T-cell (primary cell): Measurements from ENCODE around the gene ANKRD44. TPM values are rescaled to one million over a fixed set of nuclear protein-coding genes. Genes with fewer than 3 reads are reported as not detected.
"Not testable (repeated sequence)": the region's sequence is repeated elsewhere in the genome, so short reads cannot be mapped to it uniquely, and the experiment has no call there.

Experiments used
- ATAC-seq, 4 experiments: fragments of 200-7000 bp in 3 of 4; fragments of 150-1000 bp in 1 of 4; cut with Tn5 transposase; replicated peaks in 1 of 4; 1 replicate in 3 of 4; 2 replicates in 1 of 4; pipeline ENCODE4 v1.10.0; 2021; ENCODE audit warnings: moderate library complexity in 3 of 4, mild to moderate bottlenecking in 2 of 4, moderate number of reproducible peaks in 1 of 4
- CTCF ChIA-PET, 2 donors: fragments of 300-600 bp; sonication (Branson Sonifier 250); formaldehyde crosslinking; loops; one replicate each; lab custom pipeline; 2022; ENCODE audit warnings: antibody characterized with exemption in 2 of 2; lab: Charles Lee
- POLR2A ChIA-PET, 2 donors: fragments of 300-600 bp; sonication (Branson Sonifier 250); formaldehyde crosslinking; loops; one replicate each; lab custom pipeline; 2022; ENCODE audit warnings: antibody characterized with exemption in 2 of 2; lab: Charles Lee
- DNase-seq, 35 experiments: peaks; one replicate each; pipeline versions ENCODE4 v3.0.0 to v3.0.0-alpha.2; 2013 to 2023
- H3K27ac ChIP-seq: one replicate; pipeline ENCODE4 v1.5.1; 2013; ENCODE audit warnings: low read length
- H3K27me3 ChIP-seq, 2 experiments: replicated peaks in 1 of 2; 1 replicate in 1 of 2; 2 replicates in 1 of 2; pipeline versions ENCODE4 v1.6.1 to v1.7.0; 2013; ENCODE audit warnings: low read length in 1 of 2, mixed read lengths in 1 of 2; ENCODE audit not compliant: control insufficient read depth in 2 of 2, insufficient read depth in 2 of 2; ENCODE audit errors: extremely low read depth in 1 of 2
- H3K36me3 ChIP-seq, 2 donors: 1 replicate in 1 of 2; 2 replicates in 1 of 2; pipeline versions ENCODE4 v1.6.1 to v1.7.0; 2013; ENCODE audit warnings: low read length in 1 of 2; ENCODE audit not compliant: control insufficient read depth in 2 of 2, insufficient read depth in 1 of 2; ENCODE audit errors: extremely low read depth in 1 of 2
- H3K4me1 ChIP-seq, 2 experiments: 1 replicate in 1 of 2; 2 replicates in 1 of 2; pipeline versions ENCODE4 v1.6.1 to v1.7.0; 2013; ENCODE audit warnings: low read length in 2 of 2, mixed read lengths in 1 of 2; ENCODE audit not compliant: insufficient read depth in 2 of 2, control insufficient read depth in 1 of 2; ENCODE audit errors: extremely low read depth in 1 of 2
- H3K4me3 ChIP-seq, 2 donors: 1 replicate in 1 of 2; 2 replicates in 1 of 2; pipeline versions ENCODE4 v1.5.1 to v1.7.0; 2013; ENCODE audit warnings: mild to moderate bottlenecking in 2 of 2, low read length in 1 of 2, moderate library complexity in 1 of 2; ENCODE audit not compliant: control insufficient read depth in 1 of 2; ENCODE audit errors: extremely low read depth in 1 of 2
- H3K9me3 ChIP-seq: 2 replicates; pipeline ENCODE4 v1.7.0; 2013
- H3K27ac Mint-ChIP-seq, 2 donors: one replicate each; pipeline ENCODE4 v1.8.0; 2020 to 2021; ENCODE audit warnings: mild to moderate bottlenecking in 2 of 2, mixed read lengths in 2 of 2
- H3K27me3 Mint-ChIP-seq, 2 donors: one replicate each; pipeline ENCODE4 v1.8.0; 2021 to 2022; ENCODE audit warnings: mixed read lengths in 2 of 2
- H3K36me3 Mint-ChIP-seq: one replicate; pipeline ENCODE4 v1.8.0; 2021; ENCODE audit warnings: mixed read lengths
- H3K4me1 Mint-ChIP-seq, 3 donors: one replicate each; pipeline ENCODE4 v1.8.0; 2020 to 2022; ENCODE audit warnings: mixed read lengths in 3 of 3, mild to moderate bottlenecking in 1 of 3
- H3K4me3 Mint-ChIP-seq, 3 donors: one replicate each; pipeline ENCODE4 v1.8.0; 2020 to 2022; ENCODE audit warnings: mild to moderate bottlenecking in 3 of 3, mixed read lengths in 3 of 3, moderate library complexity in 3 of 3
- H3K9me3 Mint-ChIP-seq, 3 donors: one replicate each; pipeline ENCODE4 v1.8.0; 2020 to 2022; ENCODE audit warnings: mixed read lengths in 3 of 3
- WGBS: methylation state at CpG from one replicate; pipeline ENCODE4 v1.1.5; 2013; ENCODE audit warnings: missing lambda C conversion rate; ENCODE audit not compliant: insufficient coverage; 5-methylcytosine and 5-hydroxymethylcytosine counted together
- total RNA-seq, 35 experiments: library from RNA in 6 of 35; stranded (reverse) in 6 of 35; fragments of 120-200 nt in 1 of 35; gene quantifications; one replicate each; pipeline versions ENCODE4 v1.2.1 to v1.2.4 and lab custom pipeline; 2013 to 2026

The ANKRD44 gene
- total RNA-seq, 5 donors from 2014 or later (not counting 1 experiment from before 2014, with no cell fraction given), result 225 to 333 (median 238) TPM

DNA sequence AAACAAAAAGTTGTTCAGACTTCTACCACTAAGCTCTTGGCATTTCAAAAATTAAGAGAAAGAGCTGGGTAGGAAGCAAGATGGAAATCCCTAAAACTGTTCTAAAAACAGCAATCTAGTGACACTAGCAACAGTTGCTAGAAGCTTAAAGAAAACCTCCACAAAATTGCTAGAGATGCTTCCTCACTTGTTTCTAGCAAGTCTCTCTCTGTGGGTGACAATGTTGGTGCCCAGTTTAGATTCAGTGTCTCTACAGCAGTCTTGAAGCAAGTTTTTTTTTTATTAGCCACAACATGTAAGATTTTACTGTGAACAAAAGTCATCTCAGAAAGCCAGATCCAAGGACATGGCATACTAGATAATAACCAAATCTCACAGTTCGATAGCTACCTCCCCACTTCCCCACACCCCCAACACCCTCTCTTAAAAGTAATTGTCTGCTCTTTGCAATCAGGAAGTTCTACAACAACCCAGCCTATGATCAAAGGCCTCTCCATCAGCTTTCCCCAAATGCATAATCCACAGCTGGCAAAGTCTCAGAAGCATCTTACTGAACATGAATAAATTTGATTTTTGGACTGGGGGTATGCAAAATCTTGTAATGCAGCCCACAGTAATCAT lies 70.0 kb downstream of the ANKRD44 start:
- DNase-seq, result peak in 4 of 35 experiments; percentile 24 to 66 (median 32)
- H3K36me3 Mint-ChIP-seq, result peaks cover 23% of the 10 kb centered on the region

GRCh38 chr2:197240018-197240417 lies 70.6 kb downstream of the ANKRD44 start:
- DNase-seq (peak in 2 of 35 experiments; percentile 17 to 19), ATAC-seq (peak in 3 of 4 experiments; percentile 4 to 21 (median 5))
- not testable (repeated sequence) for H3K27me3 ChIP-seq, H3K27me3 Mint-ChIP-seq, H3K36me3 ChIP-seq, H3K9me3 ChIP-seq, H3K9me3 Mint-ChIP-seq
- ChIA-PET POLR2A (interaction anchor here (0.6 to 1.7 kb wide), 38 partner anchors 8 to 213 kb away, joined by 3 to 19 read pairs (median 5); partner anchors contain the start of genes COQ10B (in 1 of the 2) and SF3B1 (in 1 of the 2)), CTCF (interaction anchor here (0.6 to 1.6 kb wide), 23 partner anchors 8 to 125 kb away, joined by 3 to 13 read pairs (median 4); partner anchors contain the start of gene ANKRD44 (in 1 of the 2))
- Histone ChIP-seq H3K27ac (peak overlapping the region; percentile 95), H3K4me3 (peak overlapping the region; percentile 8), H3K4me1 (peaks cover 65 to 79% of the 10 kb centered on the region in 2 experiments)
- 0% methylated on average over 1 of the region's 7 CpGs for WGBS
- Mint-ChIP-seq H3K27ac (peak overlapping the region; percentile 90 to 98), H3K36me3 (peaks cover 22% of the 10 kb centered on the region), H3K4me1 (peaks cover 86 to 89% (median 86%) of the 10 kb centered on the region in 3 donors), H3K4me3 (peak overlapping the region; percentile 59 to 78 (median 65))

More for the DNA sequence above, 70.0 kb downstream of the ANKRD44 start:
- peak; percentile 36 to 68 (median 46) for ATAC-seq
- Mint-ChIP-seq H3K4me3 (peak overlapping the region; percentile 59 to 78 (median 65)), H3K4me1 (peaks cover 83 to 88% (median 85%) of the 10 kb centered on the region in 3 donors), H3K27me3 (no peaks in the 10 kb centered on the region), H3K9me3 (no peaks in the 10 kb centered on the region), H3K27ac (peak overlapping the region; percentile 90 to 98)
- ChIA-PET POLR2A (interaction anchor here (0.6 to 1.7 kb wide), 38 partner anchors 8 to 213 kb away, joined by 3 to 19 read pairs (median 5); partner anchors contain the start of genes COQ10B (in 1 of the 2) and SF3B1 (in 1 of the 2)), CTCF (interaction anchor here (0.6 to 1.6 kb wide), 25 partner anchors 8 to 124 kb away, joined by 3 to 13 read pairs (median 4); partner anchors contain the start of gene ANKRD44 (in 1 of the 2))
- 0% methylated on average over 1 of the region's 1 CpG for WGBS
- H3K27ac ChIP-seq, result peak overlapping the region; percentile 95
- H3K36me3 ChIP-seq, result no peaks in the 10 kb centered on the region
- H3K4me1 ChIP-seq, result peaks cover 61 to 82% of the 10 kb centered on the region in 2 experiments
- H3K9me3 ChIP-seq, result no peaks in the 10 kb centered on the region
- H3K27me3 ChIP-seq, result no peaks in the 10 kb centered on the region
- H3K4me3 ChIP-seq, result peak overlapping the region in 1 of 2 donors; percentile 8

GRCh38 chr2:197239434-197239833 lies 71.1 kb downstream of the ANKRD44 start:
- H3K27ac ChIP-seq, result peak overlapping the region; percentile 95
- Mint-ChIP-seq H3K27ac (peak overlapping the region; percentile 93 to 98), H3K27me3 (no peaks in the 10 kb centered on the region), H3K36me3 (peaks cover 19% of the 10 kb centered on the region), H3K4me1 (peaks cover 86 to 90% (median 88%) of the 10 kb centered on the region in 3 donors), H3K4me3 (peak overlapping the region; percentile 74 to 80 (median 78)), H3K9me3 (no peaks in the 10 kb centered on the region)
- 0% methylated on average over 1 of the region's 2 CpGs for WGBS
- no peaks in the 10 kb centered on the region for H3K27me3 ChIP-seq
- H3K4me3 ChIP-seq, result peak overlapping the region; percentile 23 to 53
- ATAC-seq, result peak in 3 of 4 experiments; percentile 27 to 33 (median 30)
- POLR2A ChIA-PET, result interaction anchor here (0.5 to 1.7 kb wide), 6 partner anchors 10 to 68 kb away, joined by 3 to 10 read pairs (median 8); no protein-coding TSS in a partner anchor
- peaks cover 68 to 85% of the 10 kb centered on the region in 2 experiments for H3K4me1 ChIP-seq
- H3K36me3 ChIP-seq, result peaks cover 0 to 6% of the 10 kb centered on the region in 2 donors
- CTCF ChIA-PET, result interaction anchor here (0.7 to 1.6 kb wide), 5 partner anchors 9 to 65 kb away, joined by 3 to 5 read pairs (median 3); no protein-coding TSS in a partner anchor
- DNase-seq, result peak in 1 of 35 experiments; percentile 53
- H3K9me3 ChIP-seq, result no peaks in the 10 kb centered on the region

DNA sequence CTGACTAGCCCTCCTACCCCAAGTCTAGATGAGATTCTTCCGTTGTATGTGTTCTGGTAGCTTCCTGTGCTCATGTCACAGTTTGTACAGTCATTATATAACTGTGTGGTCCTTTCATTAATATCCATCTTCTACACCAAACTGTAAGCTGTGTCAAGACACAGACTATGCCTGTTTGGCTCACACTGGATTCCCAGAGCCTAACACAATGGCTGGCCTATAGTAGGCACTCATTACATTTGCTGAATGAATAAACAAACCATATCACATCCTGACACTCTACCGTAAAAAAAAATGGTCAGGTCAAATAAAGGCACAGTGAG lies 72.6 kb downstream of the ANKRD44 start:
- peak in 1 of 35 experiments; percentile 57 for DNase-seq

GRCh38 chr2:197237291-197238042 lies 73.1 kb downstream of the ANKRD44 start:
- Mint-ChIP-seq H3K36me3 (peaks cover 12% of the 10 kb centered on the region), H3K27ac (peak overlapping the region; percentile 93 to 98), H3K27me3 (no peaks in the 10 kb centered on the region), H3K9me3 (no peaks in the 10 kb centered on the region), H3K4me1 (peaks cover 85 to 92% (median 89%) of the 10 kb centered on the region in 3 donors), H3K4me3 (peak overlapping the region; percentile 61 to 78 (median 74))
- Histone ChIP-seq H3K36me3 (peaks cover 0 to 6% of the 10 kb centered on the region in 2 donors), H3K4me1 (peaks cover 75 to 91% of the 10 kb centered on the region in 2 experiments), H3K27me3 (no peaks in the 10 kb centered on the region), H3K9me3 (no peaks in the 10 kb centered on the region), H3K27ac (peak overlapping the region; percentile 95), H3K4me3 (no peak overlapping the region)
- ChIA-PET CTCF (interaction anchor here (0.6 to 2.1 kb wide), 17 partner anchors 11 to 76 kb away, joined by 3 to 8 read pairs (median 4); no protein-coding TSS in a partner anchor), POLR2A (interaction anchor here (0.6 to 1.6 kb wide), 16 partner anchors 10 to 73 kb away, joined by 3 to 10 read pairs (median 3); partner anchors contain the start of gene ANKRD44 (in 1 of the 2))
- no peak for ATAC-seq
- 50% methylated on average over 1 of the region's 8 CpGs for WGBS
- DNase-seq, result no peak

More for the DNA sequence above, 72.6 kb downstream of the ANKRD44 start:
- ChIA-PET CTCF (interaction anchor here (0.6 to 2.1 kb wide), 12 partner anchors 11 to 75 kb away, joined by 3 to 8 read pairs (median 3); no protein-coding TSS in a partner anchor), POLR2A (interaction anchor here (0.7 to 1.6 kb wide), 13 partner anchors 10 to 72 kb away, joined by 3 to 7 read pairs (median 3); partner anchors contain the start of gene ANKRD44 (in 1 of the 2))
- Mint-ChIP-seq H3K4me3 (peak overlapping the region; percentile 61 to 78 (median 74)), H3K27ac (peak overlapping the region; percentile 93 to 98), H3K9me3 (no peaks in the 10 kb centered on the region), H3K36me3 (peaks cover 12% of the 10 kb centered on the region), H3K4me1 (peaks cover 85 to 91% (median 89%) of the 10 kb centered on the region in 3 donors), H3K27me3 (no peaks in the 10 kb centered on the region)
- peak; percentile 26 to 51 (median 44) for ATAC-seq
- WGBS, result no CpG with 5 or more reads among the region's 2 CpGs
- peak overlapping the region; percentile 95 for H3K27ac ChIP-seq
- peaks cover 75 to 89% of the 10 kb centered on the region in 2 experiments for H3K4me1 ChIP-seq
- no peak overlapping the region for H3K4me3 ChIP-seq
- H3K9me3 ChIP-seq, result no peaks in the 10 kb centered on the region
- H3K27me3 ChIP-seq, result no peaks in the 10 kb centered on the region
- peaks cover 0 to 6% of the 10 kb centered on the region in 2 donors for H3K36me3 ChIP-seq
